Breast epithelium (tissue), 4 donors: ENCODE data around the gene SLC4A1AP. TPM values are rescaled to one million over a fixed set of nuclear protein-coding genes. Genes with fewer than 3 reads are reported as not detected.
A peak's percentile ranks its signal among the peaks of the same experiment; 100 is the strongest.
"Not testable (repeated sequence)": the region's sequence is repeated elsewhere in the genome, so short reads cannot be mapped to it uniquely, and the experiment has no call there.

ENCODE experiments used
- DNase-seq, 2 donors: peaks; one replicate each; pipeline ENCODE4 v3.0.0-alpha.2; 2019; ENCODE audit warnings: low spot score in 2 of 2
- H3K27ac ChIP-seq, 2 donors: fragments of 200-600 bp; sonication (generic) in 1 of 2; one replicate each; pipeline ENCODE4 v1.5.1; 2016 to 2019; ENCODE audit warnings: mild to moderate bottlenecking in 1 of 2
- H3K27me3 ChIP-seq, 2 donors: fragments of 200-600 bp; sonication (generic) in 1 of 2; one replicate each; pipeline versions ENCODE4 v1.5.1 to v1.6.0; 2017 to 2019; ENCODE audit warnings: control low read depth in 1 of 2, mild to moderate bottlenecking in 1 of 2
- H3K36me3 ChIP-seq: fragments of 200-600 bp; one replicate; pipeline ENCODE4 v1.5.1; 2019
- H3K4me1 ChIP-seq, 2 donors: fragments of 200-600 bp; sonication (generic); one replicate each; pipeline ENCODE4 v1.5.1; 2016 to 2019; ENCODE audit warnings: control low read depth in 1 of 2
- H3K4me3 ChIP-seq, 3 donors: fragments of 200-600 bp; sonication (generic); 1 replicate in 2 of 3; 2 replicates in 1 of 3; pipeline ENCODE4 v1.5.1; 2016 to 2019; ENCODE audit warnings: mild to moderate bottlenecking in 3 of 3, moderate library complexity in 2 of 3
- H3K9me3 ChIP-seq, 2 donors: fragments of 200-600 bp; sonication (generic) in 1 of 2; one replicate each; pipeline ENCODE4 v1.5.1; 2016 to 2019; ENCODE audit warnings: control low read depth in 1 of 2
- CTCF ChIP-seq, 3 donors: fragments of 450-650 bp; IDR thresholded peaks; one replicate each; pipeline ENCODE4 v1.5.1; 2016 to 2017; ENCODE audit warnings: antibody characterized with exemption in 3 of 3, mild to moderate bottlenecking in 3 of 3, moderate library complexity in 3 of 3
- POLR2A ChIP-seq: fragments of 450-650 bp; IDR thresholded peaks from one replicate; pipeline ENCODE4 v1.6.1; 2016; ENCODE audit warnings: antibody characterized with exemption, mild to moderate bottlenecking, moderate library complexity
- POLR2AphosphoS5 ChIP-seq, 3 donors: sonication (generic); formaldehyde crosslinking; IDR thresholded peaks; one replicate each; pipeline ENCODE4 v1.6.1; 2017; ENCODE audit warnings: antibody characterized with exemption in 3 of 3
- intact Hi-C: fragments of 100-400 bp; cut with DNase I; formaldehyde crosslinking; loops from one replicate; pipeline ENCODE4 v1.15.1; 2023; ENCODE audit warnings: low total_unique reads
- total RNA-seq, 3 donors: library from RNA; depleted of rRNA; stranded (reverse); fragments of >200 nt; gene quantifications; one replicate each; pipeline ENCODE4 v1.1.0, GENCODE V29; 2016

SLC4A1AP gene
- total RNA-seq, 3 donors from 2014 or later: 23.3 to 27.1 (median 24.3) TPM

- TF ChIP-seq POLR2AphosphoS5 (IDR thresholded peaks at IDR 0.05): peak in 2 of 3 donors; percentile 9 to 69
- peak; percentile 54 for TF ChIP-seq POLR2A
- no peak for TF ChIP-seq CTCF (IDR thresholded peaks at IDR 0.05)
Measured at GRCh38 chr2:27628767-27629709, 34.7 kb upstream of the SLC4A1AP start, which contains the start of the genes CCDC121 and GPN1. TSS of gene CCDC121 (minus strand) at chr2:27629012. CDS start at chr2:27627799, 1,213 bp downstream. TSS of gene GPN1 (plus strand) at chr2:27629050. CDS start at chr2:27629059, 9 bp downstream.

GRCh38 chr2:27630257-27630656 lies 33.4 kb upstream of the SLC4A1AP start:
- intact Hi-C loops, H3K27me3 ChIP-seq, H3K27ac ChIP-seq, H3K9me3 ChIP-seq, H3K4me3 ChIP-seq, H3K36me3 ChIP-seq, DNase-seq, H3K4me1 ChIP-seq: not testable (repeated sequence)

More at GRCh38 chr2:27628767-27629709, 34.7 kb upstream of the SLC4A1AP start, which contains the start of the genes CCDC121 and GPN1:
- peak; percentile 76 to 78 for DNase-seq
- Histone ChIP-seq H3K27me3 (no peaks in the 10 kb centered on the region), H3K4me3 (peak within 1 kb of the TSS; percentile 76 to 88 (median 86)), H3K4me1 (peaks cover 4 to 8% of the 10 kb centered on the region in 2 donors), H3K9me3 (no peaks in the 10 kb centered on the region), H3K27ac (peak within 1 kb of the TSS; percentile 81 to 85), H3K36me3 (peaks cover 5% of the 10 kb centered on the region)
- intact Hi-C loops: no loop called here

- Histone ChIP-seq H3K27me3 (no peaks in the 10 kb centered on the region), H3K4me1 (peaks cover 0 to 8% of the 10 kb centered on the region in 2 donors), H3K4me3 (no peak overlapping the region), H3K27ac (no peak overlapping the region), H3K36me3 (peaks cover 10% of the 10 kb centered on the region), H3K9me3 (no peaks in the 10 kb centered on the region)
- intact Hi-C loops: no loop called here
- TF ChIP-seq CTCF (IDR thresholded peaks at IDR 0.05) (no peak), POLR2AphosphoS5 (IDR thresholded peaks at IDR 0.05) (no peak), POLR2A (no peak)
- DNase-seq: no peak
Measured at GRCh38 chr2:27634291-27634690, 29.4 kb upstream of the SLC4A1AP start.

- no peak overlapping the region for H3K4me3 ChIP-seq
- no peak for DNase-seq
- H3K4me1 ChIP-seq: no peaks in the 10 kb centered on the region
- no peak overlapping the region for H3K27ac ChIP-seq
- no peaks in the 10 kb centered on the region for H3K27me3 ChIP-seq
- no peaks in the 10 kb centered on the region for H3K9me3 ChIP-seq
- no peak for TF ChIP-seq POLR2AphosphoS5 (IDR thresholded peaks at IDR 0.05)
- no peak for TF ChIP-seq CTCF (IDR thresholded peaks at IDR 0.05)
- TF ChIP-seq POLR2A: no peak
- intact Hi-C loops: no loop called here
- peaks cover 10% of the 10 kb centered on the region for H3K36me3 ChIP-seq
Measured at GRCh38 chr2:27636766-27637165, 26.9 kb upstream of the SLC4A1AP start.

GRCh38 chr2:27638037-27638637 lies 25.6 kb upstream of the SLC4A1AP start:
- intact Hi-C loops: no loop called here
- Histone ChIP-seq H3K4me3 (no peak overlapping the region), H3K9me3 (no peaks in the 10 kb centered on the region), H3K27me3 (no peaks in the 10 kb centered on the region), H3K36me3 (peaks cover 6% of the 10 kb centered on the region), H3K4me1 (no peaks in the 10 kb centered on the region), H3K27ac (no peak overlapping the region)
- TF ChIP-seq POLR2AphosphoS5 (IDR thresholded peaks at IDR 0.05) (no peak), CTCF (IDR thresholded peaks at IDR 0.05) (no peak), POLR2A (no peak)
- no peak for DNase-seq
